ENCODE data around the gene C1QTNF4.

The C1QTNF4 gene

GRCh38 chr11:47609675-47610074, 15.5 kb upstream of the C1QTNF4 start:
- DNase-seq (ENCODE audit: low spot score), result no peak
- in situ Hi-C loops (cut with MboI; ENCODE audit: low pct_unique_long_range_greater_than_20kb, low sequenced_read_pairs, unreplicated experiment), result no loop called here
- TF ChIP-seq, protein P1, sequence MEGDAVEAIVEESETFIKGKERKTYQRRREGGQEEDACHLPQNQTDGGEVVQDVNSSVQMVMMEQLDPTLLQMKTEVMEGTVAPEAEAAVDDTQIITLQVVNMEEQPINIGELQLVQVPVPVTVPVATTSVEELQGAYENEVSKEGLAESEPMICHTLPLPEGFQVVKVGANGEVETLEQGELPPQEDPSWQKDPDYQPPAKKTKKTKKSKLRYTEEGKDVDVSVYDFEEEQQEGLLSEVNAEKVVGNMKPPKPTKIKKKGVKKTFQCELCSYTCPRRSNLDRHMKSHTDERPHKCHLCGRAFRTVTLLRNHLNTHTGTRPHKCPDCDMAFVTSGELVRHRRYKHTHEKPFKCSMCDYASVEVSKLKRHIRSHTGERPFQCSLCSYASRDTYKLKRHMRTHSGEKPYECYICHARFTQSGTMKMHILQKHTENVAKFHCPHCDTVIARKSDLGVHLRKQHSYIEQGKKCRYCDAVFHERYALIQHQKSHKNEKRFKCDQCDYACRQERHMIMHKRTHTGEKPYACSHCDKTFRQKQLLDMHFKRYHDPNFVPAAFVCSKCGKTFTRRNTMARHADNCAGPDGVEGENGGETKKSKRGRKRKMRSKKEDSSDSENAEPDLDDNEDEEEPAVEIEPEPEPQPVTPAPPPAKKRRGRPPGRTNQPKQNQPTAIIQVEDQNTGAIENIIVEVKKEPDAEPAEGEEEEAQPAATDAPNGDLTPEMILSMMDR (IDR thresholded peaks at IDR 0.05; ENCODE audit: extremely low read depth, insufficient read depth, missing control alignments), result no peak

DNA sequence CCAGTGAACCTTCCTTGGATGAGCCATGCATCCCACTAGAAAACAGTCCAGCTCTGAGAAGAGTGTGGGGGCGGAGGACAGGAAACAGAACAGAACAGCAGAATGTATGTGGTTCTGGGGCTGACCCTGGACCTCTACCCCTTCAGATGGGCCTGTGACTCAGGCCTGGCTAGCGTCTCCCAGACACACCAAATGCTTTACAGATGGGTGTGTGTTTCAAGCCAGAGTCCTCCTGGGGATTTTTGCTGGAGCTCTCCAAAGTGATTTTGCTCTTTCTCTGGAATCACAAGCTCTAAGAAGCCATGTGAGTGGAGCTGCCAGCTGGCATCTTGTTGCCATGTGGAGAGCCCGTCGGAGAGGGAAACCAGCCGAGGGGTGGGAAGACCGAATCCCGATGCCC, 13.2 kb upstream of the C1QTNF4 start:
- no peak for DNase-seq (ENCODE audit: low spot score)

DNA sequence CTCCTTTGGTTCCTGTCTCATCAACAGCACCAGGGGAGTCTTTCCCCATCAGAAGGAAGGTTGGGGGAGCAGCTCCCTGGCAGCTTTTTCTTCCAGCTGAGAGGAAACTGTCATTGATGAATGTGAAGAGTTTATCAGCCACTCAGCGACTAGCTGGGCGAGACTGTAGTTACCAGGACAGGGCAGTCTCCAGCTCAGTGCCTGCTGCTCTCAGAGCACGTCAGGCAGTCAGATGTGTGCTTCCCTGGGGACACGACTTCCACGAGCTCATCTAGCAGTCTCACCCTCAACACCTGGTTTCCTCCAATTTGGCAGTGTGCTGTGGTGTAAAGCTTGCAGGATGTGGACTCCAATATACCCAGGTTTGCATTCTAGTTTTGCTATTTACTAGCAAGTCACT, 12.5 kb upstream of the C1QTNF4 start:
- in situ Hi-C loops (cut with MboI; ENCODE audit: low pct_unique_long_range_greater_than_20kb, low sequenced_read_pairs, unreplicated experiment), result no loop called here
- TF ChIP-seq, protein P1 (IDR thresholded peaks at IDR 0.05; ENCODE audit: extremely low read depth, insufficient read depth, missing control alignments), result no peak
- no peak for DNase-seq (ENCODE audit: low spot score)

More for the DNA sequence above, 13.2 kb upstream of the C1QTNF4 start:
- in situ Hi-C loops (cut with MboI; ENCODE audit: low pct_unique_long_range_greater_than_20kb, low sequenced_read_pairs, unreplicated experiment), result no loop called here
- TF ChIP-seq, protein P1 (IDR thresholded peaks at IDR 0.05; ENCODE audit: extremely low read depth, insufficient read depth, missing control alignments), result no peak

DNA sequence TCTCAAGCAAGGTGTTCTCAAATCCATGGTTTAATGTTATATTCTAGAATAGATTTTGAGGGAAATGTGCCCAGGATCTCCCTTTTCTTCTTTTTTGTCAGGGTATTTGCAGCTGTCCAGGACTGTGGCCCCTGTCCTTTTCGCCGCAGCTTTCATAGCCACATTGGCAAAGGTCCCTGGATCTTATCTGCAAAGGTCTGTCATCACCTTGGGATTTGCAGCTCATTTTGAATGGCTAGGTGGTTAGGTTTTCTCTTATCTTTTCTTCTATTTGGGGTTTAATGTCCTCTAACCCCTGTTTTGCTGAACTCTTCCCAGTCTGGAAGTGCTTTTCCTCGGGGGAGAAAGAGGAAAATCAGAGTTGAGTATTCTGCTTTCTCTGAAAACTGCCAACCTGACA, 11.7 kb upstream of the C1QTNF4 start:
- TF ChIP-seq, protein P1 (IDR thresholded peaks at IDR 0.05; ENCODE audit: extremely low read depth, insufficient read depth, missing control alignments), result no peak
- in situ Hi-C loops (cut with MboI; ENCODE audit: low pct_unique_long_range_greater_than_20kb, low sequenced_read_pairs, unreplicated experiment), result no loop called here
- DNase-seq (ENCODE audit: low spot score), result no peak

- TF ChIP-seq, protein P1 (IDR thresholded peaks at IDR 0.05; ENCODE audit: extremely low read depth, insufficient read depth, missing control alignments), result no peak
- in situ Hi-C loops (cut with MboI; ENCODE audit: low pct_unique_long_range_greater_than_20kb, low sequenced_read_pairs, unreplicated experiment), result no loop called here
- no peak for DNase-seq (ENCODE audit: low spot score)
These were observed 9.1 kb upstream of the C1QTNF4 start for GRCh38 chr11:47603295-47603694.

DNA sequence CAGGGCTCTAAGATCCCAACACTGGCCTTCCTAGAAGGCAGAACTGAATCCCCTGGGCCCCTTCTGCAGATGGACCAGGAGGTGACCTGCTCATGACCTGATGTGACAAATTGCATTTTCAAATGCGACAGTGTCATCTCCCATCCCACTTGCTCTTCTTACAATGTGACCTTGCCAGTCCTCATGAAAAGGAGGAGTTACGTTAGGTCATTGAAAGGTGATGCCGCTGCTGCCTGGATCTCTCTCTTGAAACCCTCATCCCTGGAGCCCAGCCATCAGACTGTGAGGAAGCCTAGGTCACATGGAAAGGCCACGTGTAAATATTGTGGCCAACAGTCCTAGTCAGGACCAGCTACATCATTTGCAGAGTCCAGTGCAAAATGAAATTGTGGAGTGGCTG, 5.7 kb upstream of the C1QTNF4 start:
- TF ChIP-seq, protein P1 (IDR thresholded peaks at IDR 0.05; ENCODE audit: extremely low read depth, insufficient read depth, missing control alignments), result no peak
- in situ Hi-C loops (cut with MboI; ENCODE audit: low pct_unique_long_range_greater_than_20kb, low sequenced_read_pairs, unreplicated experiment), result no loop called here
- DNase-seq (ENCODE audit: low spot score), result no peak

DNA sequence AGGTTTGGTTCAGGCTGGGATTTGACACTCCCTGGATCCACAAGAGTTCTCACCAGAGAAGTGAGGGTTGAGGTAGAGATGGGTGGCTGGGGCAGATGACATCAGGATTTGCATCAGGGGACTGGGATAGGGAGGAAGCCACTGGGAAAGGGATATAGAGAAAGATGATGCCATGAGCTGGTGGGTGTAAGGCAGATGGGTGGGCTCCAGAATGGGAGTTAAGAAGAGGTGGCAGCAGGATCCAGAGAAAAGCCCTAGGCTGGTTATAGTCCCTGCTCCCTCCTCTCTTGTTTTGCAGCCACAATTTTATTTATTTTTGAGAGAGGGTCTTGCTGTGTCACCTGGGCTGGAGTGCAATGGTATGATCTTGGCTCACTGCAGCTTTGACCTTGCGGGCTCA, 1.8 kb upstream of the C1QTNF4 start:
- TF ChIP-seq, protein P1 (IDR thresholded peaks at IDR 0.05; ENCODE audit: extremely low read depth, insufficient read depth, missing control alignments), result no peak
- in situ Hi-C loops (cut with MboI; ENCODE audit: low pct_unique_long_range_greater_than_20kb, low sequenced_read_pairs, unreplicated experiment), result no loop called here
- DNase-seq (ENCODE audit: low spot score), result no peak

All from GM13977 (cell line).